ENCODE measurements around the gene PTGS1.

DNA sequence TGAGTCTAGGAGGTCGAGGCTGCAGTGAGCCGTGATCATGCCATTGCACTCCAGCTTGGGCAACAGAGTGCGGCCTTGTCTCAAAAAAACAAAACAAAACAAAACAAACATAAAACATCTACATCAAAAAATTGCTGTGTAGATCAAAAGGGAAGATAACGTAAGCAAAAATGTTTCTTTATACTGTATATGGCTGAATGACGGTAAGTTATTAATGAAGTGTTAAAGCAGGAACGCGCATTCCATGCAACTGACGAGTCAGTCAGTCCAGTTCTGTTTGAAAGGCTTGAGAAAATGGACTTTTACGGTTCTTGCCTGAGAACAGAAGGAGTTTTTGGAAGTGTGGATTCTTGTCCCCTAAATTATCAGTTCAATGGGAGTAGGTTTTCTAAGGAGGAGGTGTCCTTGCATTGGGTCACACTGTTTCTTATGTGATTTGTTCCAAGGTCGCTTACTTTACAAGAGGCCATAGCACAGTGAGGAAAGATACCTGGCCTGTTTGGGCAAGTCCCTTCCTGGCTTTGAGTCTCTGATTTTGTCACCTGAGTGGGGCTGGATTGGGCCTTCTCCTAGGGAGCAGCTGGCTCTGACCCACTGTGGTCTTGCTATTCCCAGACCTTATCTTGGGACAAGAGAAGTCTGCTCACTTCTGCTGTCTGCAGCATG, 6.6 kb upstream of the PTGS1 start:
- TF ChIP-seq, protein P1, sequence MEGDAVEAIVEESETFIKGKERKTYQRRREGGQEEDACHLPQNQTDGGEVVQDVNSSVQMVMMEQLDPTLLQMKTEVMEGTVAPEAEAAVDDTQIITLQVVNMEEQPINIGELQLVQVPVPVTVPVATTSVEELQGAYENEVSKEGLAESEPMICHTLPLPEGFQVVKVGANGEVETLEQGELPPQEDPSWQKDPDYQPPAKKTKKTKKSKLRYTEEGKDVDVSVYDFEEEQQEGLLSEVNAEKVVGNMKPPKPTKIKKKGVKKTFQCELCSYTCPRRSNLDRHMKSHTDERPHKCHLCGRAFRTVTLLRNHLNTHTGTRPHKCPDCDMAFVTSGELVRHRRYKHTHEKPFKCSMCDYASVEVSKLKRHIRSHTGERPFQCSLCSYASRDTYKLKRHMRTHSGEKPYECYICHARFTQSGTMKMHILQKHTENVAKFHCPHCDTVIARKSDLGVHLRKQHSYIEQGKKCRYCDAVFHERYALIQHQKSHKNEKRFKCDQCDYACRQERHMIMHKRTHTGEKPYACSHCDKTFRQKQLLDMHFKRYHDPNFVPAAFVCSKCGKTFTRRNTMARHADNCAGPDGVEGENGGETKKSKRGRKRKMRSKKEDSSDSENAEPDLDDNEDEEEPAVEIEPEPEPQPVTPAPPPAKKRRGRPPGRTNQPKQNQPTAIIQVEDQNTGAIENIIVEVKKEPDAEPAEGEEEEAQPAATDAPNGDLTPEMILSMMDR (conservative IDR thresholded peaks at IDR 0.05): no peak
- TF ChIP-seq ZFX (IDR thresholded peaks at IDR 0.05): no peak
